ENCODE results near the gene CDH20.

CDH20 gene

GRCh38 chr18:61556316-61556715, 223.1 kb downstream of the CDH20 start:
- TF ChIP-seq FOXP2 (optimal IDR thresholded peaks at IDR 0.05; ENCODE audit: borderline replicate concordance, extremely low read depth, extremely low read length, insufficient read depth): no peak
- no peak for TF ChIP-seq TAF1 (IDR thresholded peaks at IDR 0.05; ENCODE audit: borderline replicate concordance, insufficient read depth, low read length)
- TF ChIP-seq REST (IDR thresholded peaks at IDR 0.05; ENCODE audit: insufficient read depth in 1 of 2, low read depth in 2 of 2, low read length in 2 of 2): no peak
- no peak for TF ChIP-seq SIN3A (IDR thresholded peaks at IDR 0.05; ENCODE audit: borderline replicate concordance, insufficient read depth, low read length)
- TF ChIP-seq POLR2AphosphoS5 (IDR thresholded peaks at IDR 0.05; ENCODE audit: low read depth, low read length): no peak

- no peak for TF ChIP-seq POLR2AphosphoS5 (IDR thresholded peaks at IDR 0.05; ENCODE audit: low read depth, low read length)
- TF ChIP-seq REST (IDR thresholded peaks at IDR 0.05; ENCODE audit: insufficient read depth in 1 of 2, low read depth in 2 of 2, low read length in 2 of 2): no peak
- no peak for TF ChIP-seq TAF1 (IDR thresholded peaks at IDR 0.05; ENCODE audit: borderline replicate concordance, insufficient read depth, low read length)
- no peak for TF ChIP-seq SIN3A (IDR thresholded peaks at IDR 0.05; ENCODE audit: borderline replicate concordance, insufficient read depth, low read length)
- no peak for TF ChIP-seq FOXP2 (optimal IDR thresholded peaks at IDR 0.05; ENCODE audit: borderline replicate concordance, extremely low read depth, extremely low read length, insufficient read depth)
These were observed 223.6 kb downstream of the CDH20 start for GRCh38 chr18:61556862-61557261.

- no peak for TF ChIP-seq TAF1 (IDR thresholded peaks at IDR 0.05; ENCODE audit: borderline replicate concordance, insufficient read depth, low read length)
- TF ChIP-seq POLR2AphosphoS5 (IDR thresholded peaks at IDR 0.05; ENCODE audit: low read depth, low read length): no peak
- TF ChIP-seq REST (IDR thresholded peaks at IDR 0.05; ENCODE audit: insufficient read depth in 1 of 2, low read depth in 2 of 2, low read length in 2 of 2): no peak
- TF ChIP-seq FOXP2 (optimal IDR thresholded peaks at IDR 0.05; ENCODE audit: borderline replicate concordance, extremely low read depth, extremely low read length, insufficient read depth): no peak
- no peak for TF ChIP-seq SIN3A (IDR thresholded peaks at IDR 0.05; ENCODE audit: borderline replicate concordance, insufficient read depth, low read length)
These were observed 236.1 kb downstream of the CDH20 start for GRCh38 chr18:61569176-61569892.

GRCh38 chr18:61570070-61570469, 236.8 kb downstream of the CDH20 start:
- TF ChIP-seq FOXP2 (optimal IDR thresholded peaks at IDR 0.05; ENCODE audit: borderline replicate concordance, extremely low read depth, extremely low read length, insufficient read depth): no peak
- TF ChIP-seq POLR2AphosphoS5 (IDR thresholded peaks at IDR 0.05; ENCODE audit: low read depth, low read length): no peak
- TF ChIP-seq TAF1 (IDR thresholded peaks at IDR 0.05; ENCODE audit: borderline replicate concordance, insufficient read depth, low read length): no peak

GRCh38 chr18:61572084-61572655, 238.9 kb downstream of the CDH20 start:
- TF ChIP-seq SIN3A (IDR thresholded peaks at IDR 0.05; ENCODE audit: borderline replicate concordance, insufficient read depth, low read length) (no peak), REST (IDR thresholded peaks at IDR 0.05; ENCODE audit: insufficient read depth in 1 of 2, low read depth in 2 of 2, low read length in 2 of 2) (no peak), TAF1 (IDR thresholded peaks at IDR 0.05; ENCODE audit: borderline replicate concordance, insufficient read depth, low read length) (no peak), POLR2AphosphoS5 (IDR thresholded peaks at IDR 0.05; ENCODE audit: low read depth, low read length) (no peak), FOXP2 (optimal IDR thresholded peaks at IDR 0.05; ENCODE audit: borderline replicate concordance, extremely low read depth, extremely low read length, insufficient read depth) (no peak)

Data from PFSK-1 (cell line).